Left hindlimb (tissue), 1 donor: ENCODE data around the gene CKS1B.

Source experiments
- DNase-seq: peaks from one replicate; pipeline ENCODE4 v3.0.0-alpha.2; 2018

Gene CKS1B

GRCh38 chr1:154974102-154974807 lies at the start of gene CKS1B:
TSS of gene CKS1B (plus strand) at chr1:154974681. CDS start at chr1:154974746, 65 bp downstream.
- DNase-seq: peak; percentile 99

- DNase-seq: no peak
These were observed 48.9 kb upstream of the CKS1B start for GRCh38 chr1:154925335-154926170.

- no peak for DNase-seq
These were observed 48.3 kb upstream of the CKS1B start for GRCh38 chr1:154926201-154926600.

GRCh38 chr1:154931940-154932487 lies 42.5 kb upstream of the CKS1B start:
- DNase-seq: no peak

GRCh38 chr1:154934358-154934948 lies 40.0 kb upstream of the CKS1B start:
- DNase-seq: no peak

GRCh38 chr1:154935749-154936554 lies 38.5 kb upstream of the CKS1B start:
- DNase-seq: no peak

GRCh38 chr1:154936555-154937084 lies 37.9 kb upstream of the CKS1B start, which contains the start of gene PMVK:
TSS of gene PMVK (minus strand) at chr1:154936719. CDS start at chr1:154936685, 34 bp downstream.
- DNase-seq: peak; percentile 96

- peak; percentile 94 for DNase-seq
These were observed 37.1 kb upstream of the CKS1B start for GRCh38 chr1:154937085-154937987.

GRCh38 chr1:154937988-154938386 lies 36.5 kb upstream of the CKS1B start:
- no peak for DNase-seq

GRCh38 chr1:154938604-154939399 lies 35.7 kb upstream of the CKS1B start:
- no peak for DNase-seq

- no peak for DNase-seq
These were observed 34.3 kb upstream of the CKS1B start for GRCh38 chr1:154940213-154940560.

GRCh38 chr1:154940651-154941194 lies 33.8 kb upstream of the CKS1B start:
- no peak for DNase-seq

GRCh38 chr1:154941333-154942013 lies 33.0 kb upstream of the CKS1B start:
- DNase-seq: no peak

- DNase-seq: no peak
These were observed 30.7 kb upstream of the CKS1B start for GRCh38 chr1:154943649-154944400.

GRCh38 chr1:154944401-154945159 lies 29.9 kb upstream of the CKS1B start:
- DNase-seq: no peak

- DNase-seq: no peak
These were observed 29.1 kb upstream of the CKS1B start for GRCh38 chr1:154945160-154945961.
